Effector CD4-positive, alpha-beta T cell (primary cell): ENCODE measurements around the gene GLS2.
"Not testable (repeated sequence)": the region's sequence is repeated elsewhere in the genome, so short reads cannot be mapped to it uniquely, and the experiment has no call there.

Source experiments
- DNase-seq: peaks from one replicate; pipeline ENCODE4 v3.0.0-alpha.2; 2020

GLS2 gene

DNA sequence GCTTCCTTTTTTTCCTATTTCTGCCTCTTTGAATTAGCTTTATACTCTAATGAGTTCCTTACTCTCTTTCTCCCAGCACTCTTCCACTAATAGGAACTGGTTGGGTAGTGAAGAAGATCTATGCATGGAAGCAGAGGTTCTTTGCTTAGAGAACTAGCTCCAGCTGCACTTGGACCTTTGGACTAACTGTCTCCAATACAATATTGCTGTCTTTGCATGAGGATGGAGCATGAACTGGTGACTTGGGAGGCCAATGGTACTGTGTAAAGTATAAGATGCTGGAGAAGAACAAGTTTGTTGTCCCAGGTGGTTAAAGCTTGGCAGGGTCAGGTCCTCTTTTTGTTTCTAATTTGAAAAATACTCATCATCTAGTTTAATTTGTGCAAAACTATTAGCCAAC, 2.4 kb upstream of the GLS2 start:
- DNase-seq, result no peak

DNA sequence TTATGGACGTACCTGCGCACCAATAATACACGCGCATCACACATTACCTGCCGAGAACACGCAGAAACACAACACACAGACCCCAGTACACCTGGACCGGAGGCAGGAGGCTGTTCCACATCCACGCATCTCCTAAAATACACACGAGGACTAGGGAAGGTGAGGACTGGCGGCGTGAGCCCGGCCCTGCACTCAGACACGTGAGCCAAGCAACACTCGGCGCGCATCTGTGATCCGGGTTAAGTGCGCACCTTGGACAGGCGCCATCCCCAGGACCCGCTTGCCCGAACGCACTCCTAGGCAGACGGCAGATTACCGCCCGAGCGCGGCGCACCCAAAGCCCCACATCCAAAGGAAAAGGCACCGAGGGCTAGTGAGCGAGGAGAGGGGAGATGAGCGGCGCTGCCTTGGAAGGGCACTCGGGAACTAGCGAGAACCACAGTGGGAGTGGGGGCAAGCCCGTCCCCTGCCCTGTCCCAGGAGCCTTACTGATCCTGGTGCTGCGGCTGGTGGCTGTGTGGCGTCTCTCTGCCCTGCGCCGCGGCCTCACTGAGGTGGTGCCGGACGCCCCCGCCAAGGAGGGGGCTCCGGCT, 417 bp downstream of the GLS2 start:
- DNase-seq, result no peak

DNA sequence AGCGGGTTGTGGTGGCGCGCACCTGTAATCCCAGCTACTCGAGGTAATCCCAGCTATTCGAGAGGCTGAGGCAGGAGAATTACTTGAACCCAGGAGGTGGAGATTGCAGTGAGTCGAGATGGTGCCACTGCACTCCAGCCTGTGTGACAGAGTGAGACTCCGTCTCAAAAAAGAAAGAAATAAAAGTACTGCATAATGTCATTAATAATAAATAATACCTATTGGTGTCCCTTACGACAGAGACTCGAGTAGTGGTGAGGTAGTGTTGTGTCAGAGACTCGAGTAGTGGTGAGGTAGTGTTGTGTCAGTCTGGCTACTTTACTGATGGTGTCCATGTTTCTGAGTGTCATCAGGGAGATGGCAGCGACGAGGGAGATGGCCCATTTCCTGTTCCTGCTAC, 1.3 kb downstream of the GLS2 start:
- DNase-seq, result no peak

DNA sequence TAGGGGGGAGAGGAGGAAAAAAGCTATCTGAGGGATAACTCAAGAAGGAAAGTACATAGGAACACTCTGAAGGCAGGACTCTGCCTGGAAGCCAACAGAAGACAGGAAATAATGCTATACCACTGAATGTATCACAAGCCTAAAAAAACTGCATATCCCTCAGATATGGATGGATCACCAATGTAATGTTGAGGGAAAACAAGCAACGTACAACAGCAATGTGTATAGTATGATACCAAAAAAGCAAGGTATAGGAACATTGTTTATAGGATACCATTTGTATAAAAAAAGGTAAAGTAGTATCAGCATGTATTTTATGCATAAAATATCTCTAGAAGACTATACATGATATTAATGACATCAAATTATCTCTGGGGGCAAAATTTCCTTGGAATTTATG, 3.4 kb downstream of the GLS2 start:
- DNase-seq, result no peak

DNA sequence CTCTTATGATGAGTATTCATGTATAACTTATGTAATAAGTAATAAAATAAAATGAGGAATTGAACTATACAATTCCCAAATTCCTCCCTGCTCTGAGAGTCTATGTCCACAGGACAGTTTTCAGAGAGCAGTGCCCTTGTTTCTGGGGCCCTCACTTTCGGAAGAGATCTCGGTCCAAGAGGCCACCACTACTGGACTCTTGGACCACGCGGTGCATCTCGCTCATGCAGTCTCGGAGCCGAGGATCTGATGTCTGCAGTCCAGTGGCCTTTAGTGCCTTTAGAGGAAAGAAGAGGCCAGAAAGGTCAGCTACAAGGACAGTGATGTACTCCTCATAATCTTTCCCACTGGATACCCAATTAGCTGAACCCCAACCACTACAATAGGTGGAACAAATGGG, 8.3 kb downstream of the GLS2 start:
- DNase-seq, result no peak

DNA sequence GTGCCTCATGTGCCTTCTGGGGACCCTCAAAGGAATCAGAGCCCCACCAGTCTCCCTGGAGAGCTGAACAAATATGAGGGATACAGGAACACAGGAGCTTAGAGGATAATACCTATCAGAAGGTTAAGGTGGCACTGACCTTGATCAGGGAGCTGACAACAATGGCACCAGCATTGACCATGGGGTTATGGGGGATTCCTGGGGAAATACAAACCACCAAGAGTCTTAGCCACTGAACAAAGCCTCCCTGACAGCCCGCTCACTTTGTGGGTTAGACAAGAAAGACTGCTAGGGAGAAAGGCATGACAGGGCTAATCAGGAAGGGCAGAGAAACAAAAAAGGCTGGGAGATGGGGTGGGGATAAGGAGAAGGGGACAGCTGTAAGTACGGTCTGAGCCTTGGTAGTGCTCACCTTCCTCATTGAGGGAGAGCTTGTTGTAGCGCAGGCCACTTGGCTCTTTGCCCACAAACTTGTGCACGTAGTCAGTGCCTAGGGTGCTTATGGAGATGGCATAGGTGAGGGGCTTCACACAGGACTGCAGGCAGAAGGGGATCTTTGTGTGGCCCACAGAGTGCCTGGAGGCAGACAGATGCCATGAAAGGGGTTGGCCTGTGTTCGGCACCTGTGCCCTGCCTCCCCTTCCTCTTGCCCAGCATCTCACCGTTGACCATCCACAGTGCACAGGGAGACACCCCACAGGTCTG, 10.3 kb downstream of the GLS2 start:
- no peak for DNase-seq

DNA sequence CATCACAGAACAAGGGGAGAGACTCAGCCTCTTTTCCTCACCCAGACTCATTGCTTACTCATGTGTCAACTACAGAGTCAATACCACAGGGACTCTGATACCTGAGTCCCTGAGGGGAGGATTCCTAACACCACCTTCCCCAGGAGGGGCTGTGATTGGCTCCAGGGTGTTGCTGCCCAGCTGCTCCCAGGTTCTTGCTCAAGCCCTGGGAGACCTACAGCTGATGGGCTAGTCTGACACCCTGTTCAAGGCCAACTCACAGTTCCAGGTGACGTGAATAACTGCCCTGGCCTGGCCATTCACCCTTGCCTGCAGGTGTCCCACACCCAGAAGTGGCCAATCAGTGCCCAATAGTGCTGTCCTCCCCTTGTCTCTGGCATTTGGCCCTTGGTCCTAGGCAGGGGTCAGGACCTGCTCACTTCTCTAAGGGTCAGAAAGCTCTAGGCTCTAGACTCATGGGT, 11.0 kb downstream of the GLS2 start:
- no peak for DNase-seq

DNA sequence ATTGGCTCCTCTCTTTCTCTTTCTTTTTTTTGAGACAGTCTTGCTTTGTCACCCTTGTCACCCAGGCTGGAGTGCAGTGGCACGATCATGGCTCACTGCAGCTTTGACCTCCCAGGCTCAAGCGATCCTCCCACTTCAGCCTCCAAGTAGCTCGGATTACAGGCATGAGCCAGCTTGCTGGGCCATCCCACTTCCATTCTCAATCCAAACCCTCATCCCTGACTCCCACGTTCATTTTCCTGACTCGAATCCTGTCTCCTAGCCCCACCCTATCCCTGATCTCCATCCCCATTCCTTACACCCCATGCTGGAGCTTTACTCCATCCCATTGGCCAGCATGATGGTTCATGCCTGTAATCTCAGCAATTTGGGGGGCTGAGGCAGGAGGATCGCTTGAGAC, 11.8 kb downstream of the GLS2 start:
- DNase-seq, result no peak

DNA sequence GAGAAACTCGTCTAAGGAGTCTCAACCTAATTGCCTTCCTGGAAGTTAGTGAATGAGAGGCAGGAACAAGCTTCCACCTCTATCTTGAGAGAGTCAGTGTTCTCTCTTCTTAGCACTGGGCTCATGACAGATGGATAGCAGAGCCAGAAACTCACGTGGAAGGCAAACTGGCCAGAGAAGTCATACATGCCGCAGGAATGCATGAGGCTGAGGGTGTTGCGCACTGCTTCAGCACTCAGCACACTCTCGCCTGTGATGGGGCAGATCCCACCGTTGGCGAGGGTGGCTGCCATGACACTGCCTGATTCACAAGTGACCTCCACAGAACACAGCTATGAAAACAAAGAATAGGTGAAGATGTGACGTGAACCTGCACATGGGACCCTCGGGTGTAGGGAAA, 13.6 kb downstream of the GLS2 start:
- DNase-seq, result no peak

DNA sequence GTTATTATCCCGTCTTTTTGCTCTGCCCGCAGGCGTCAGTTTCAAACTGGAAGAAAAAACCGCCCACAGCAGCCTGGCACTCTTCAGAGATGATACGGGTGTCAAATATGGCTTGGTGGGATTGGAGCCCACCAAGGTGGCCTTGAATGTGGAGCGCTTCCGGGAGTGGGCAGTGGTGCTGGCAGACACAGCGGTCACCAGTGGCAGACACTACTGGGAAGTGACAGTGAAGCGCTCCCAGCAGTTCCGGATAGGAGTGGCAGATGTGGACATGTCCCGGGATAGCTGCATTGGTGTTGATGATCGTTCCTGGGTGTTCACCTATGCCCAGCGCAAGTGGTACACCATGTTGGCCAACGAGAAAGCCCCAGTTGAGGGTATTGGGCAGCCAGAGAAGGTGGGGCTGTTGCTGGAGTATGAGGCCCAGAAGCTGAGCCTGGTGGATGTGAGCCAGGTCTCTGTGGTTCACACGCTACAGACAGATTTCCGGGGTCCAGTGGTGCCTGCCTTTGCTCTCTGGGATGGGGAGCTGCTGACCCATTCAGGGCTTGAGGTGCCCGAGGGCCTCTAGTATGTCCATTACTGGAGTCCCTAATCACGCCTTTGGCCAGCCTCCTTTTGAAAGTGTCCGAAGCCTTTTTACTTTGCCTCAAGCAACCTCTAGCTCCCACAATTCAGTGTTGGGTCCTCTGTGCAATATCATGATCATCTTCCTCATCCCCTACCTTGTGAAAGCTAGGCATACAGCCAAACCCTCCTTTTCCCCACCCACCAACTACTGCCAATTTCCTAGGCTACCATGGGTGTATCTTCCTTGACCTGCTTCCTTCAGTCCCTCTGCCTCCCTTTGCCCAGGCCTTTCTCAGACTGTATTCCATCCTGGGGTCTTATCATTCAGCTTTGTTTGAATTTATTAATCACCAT, 18.7 kb downstream of the GLS2 start:
- DNase-seq, result no peak

DNA sequence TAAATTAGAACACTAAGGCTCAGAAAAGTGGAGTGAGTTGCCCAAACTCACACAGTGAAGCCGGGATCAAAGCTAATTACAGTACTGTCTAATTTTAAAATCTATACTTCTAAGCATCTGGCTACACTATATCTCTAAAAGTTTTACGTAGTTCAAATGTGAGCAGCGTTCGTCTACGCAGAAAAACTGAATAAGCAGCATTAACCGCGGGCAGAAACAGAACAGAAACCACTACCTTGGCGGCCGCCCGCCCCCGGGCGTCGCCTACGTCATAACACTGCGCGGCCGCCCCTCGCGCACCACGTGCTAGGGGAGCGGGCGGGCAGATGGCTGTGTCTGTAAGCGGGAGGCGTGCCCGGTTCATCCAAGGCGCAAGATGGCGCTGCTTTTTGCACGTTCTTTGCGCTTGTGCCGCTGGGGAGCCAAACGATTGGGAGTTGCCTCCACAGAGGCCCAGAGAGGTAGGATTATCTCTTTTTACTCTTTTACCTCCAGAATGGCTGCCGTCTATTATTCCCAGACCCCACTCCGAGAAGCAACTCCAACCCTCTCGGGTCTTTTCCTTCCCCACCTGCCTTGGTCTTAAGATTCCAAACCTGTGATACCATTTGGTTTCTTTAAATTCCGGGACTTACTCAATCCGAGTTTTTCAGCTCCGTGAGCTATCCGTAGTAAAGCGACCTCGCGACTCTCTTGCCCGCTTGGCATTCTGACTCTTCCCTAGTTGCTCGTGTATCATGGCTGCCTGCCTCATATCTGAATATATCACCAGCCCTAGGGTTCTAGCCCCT, 19.6 kb downstream of the GLS2 start, which contains the start of gene SPRYD4:
Gene SPRYD4, plus strand, starts transcription at position 363 of the 791 bp plus-strand sequence. Its CDS starts 14 bp downstream, at position 377.
- peak; percentile 91 for DNase-seq

DNA sequence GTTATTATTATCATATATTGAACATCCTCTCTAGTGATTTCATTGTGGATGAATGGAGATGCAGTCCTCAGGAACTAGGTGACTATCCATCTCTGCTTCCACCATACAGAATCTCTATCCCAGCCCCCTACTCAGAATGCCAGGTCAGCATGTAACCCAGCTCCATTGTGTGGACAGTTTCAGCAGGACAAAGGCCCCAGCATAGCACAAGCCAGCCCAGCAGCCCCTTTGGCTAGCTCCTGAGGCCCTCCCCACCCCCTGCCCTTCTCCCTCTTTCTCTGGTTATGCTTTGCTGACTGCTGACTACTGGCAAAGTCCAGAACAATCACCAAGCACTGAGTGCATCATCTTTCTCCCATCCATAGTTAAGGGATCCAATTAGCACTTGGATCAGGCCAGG, 25.4 kb downstream of the GLS2 start:
- no peak for DNase-seq

DNA sequence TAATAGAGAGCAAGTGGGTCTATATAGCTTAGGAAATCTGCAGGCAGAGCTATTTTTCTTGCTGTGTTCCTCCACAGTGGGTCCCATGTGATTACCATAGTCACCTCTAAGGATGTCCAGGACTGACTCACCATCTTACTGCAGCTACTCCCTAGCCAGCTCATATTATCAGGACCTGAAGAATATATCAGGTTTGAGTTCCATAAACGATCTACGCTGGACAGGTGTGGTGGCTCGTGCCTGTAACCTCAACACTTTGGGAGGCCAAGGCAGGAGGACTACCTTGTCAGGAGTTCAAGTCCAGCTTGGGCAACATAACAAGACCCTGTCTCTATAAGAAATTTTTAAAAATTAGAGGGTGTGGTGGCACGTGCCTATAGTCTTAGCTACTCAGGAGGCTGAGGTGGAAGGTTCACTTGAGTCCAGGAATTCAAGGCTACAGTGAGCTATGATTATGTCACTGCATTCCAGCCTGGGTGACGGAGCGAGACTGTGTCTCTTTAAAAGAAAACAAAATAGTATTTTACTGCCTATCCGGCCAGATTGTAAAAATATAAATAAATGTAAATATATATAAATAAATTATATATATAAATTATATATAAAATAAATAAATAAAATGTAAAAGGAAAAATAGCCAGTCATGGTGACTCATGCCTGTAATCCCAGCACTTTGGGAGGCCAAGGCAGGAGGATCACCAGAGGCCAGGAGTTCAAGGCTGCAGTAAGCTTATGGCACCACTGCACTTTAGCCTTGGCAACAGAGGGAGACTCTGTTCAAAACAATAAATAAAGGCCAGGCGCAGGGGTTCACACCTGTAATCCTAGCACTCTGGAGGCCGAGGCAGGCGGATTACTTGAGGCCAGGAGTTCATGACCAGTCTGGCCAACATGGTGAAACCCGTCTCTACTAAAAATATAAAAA, 26.5 kb downstream of the GLS2 start:
- no peak for DNase-seq

DNA sequence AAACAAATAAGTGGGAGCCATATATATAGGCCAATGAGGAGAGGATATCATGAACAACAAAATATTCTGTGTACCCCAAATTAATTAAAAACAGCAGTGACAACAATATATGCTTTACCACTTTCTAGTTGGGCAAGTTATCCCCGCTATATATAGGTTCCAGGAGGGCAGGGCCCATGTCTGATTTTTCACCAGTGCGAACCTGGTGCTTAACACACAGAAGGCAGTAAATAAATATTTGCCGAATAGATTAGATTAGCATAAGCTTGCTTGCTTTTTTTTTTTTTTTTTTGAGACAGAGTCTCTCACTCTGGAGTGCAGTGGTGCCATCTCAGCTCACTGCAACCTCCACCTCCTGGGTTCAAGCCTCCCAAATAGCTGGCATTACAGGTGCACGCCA, 30.1 kb downstream of the GLS2 start:
- no peak for DNase-seq

DNA sequence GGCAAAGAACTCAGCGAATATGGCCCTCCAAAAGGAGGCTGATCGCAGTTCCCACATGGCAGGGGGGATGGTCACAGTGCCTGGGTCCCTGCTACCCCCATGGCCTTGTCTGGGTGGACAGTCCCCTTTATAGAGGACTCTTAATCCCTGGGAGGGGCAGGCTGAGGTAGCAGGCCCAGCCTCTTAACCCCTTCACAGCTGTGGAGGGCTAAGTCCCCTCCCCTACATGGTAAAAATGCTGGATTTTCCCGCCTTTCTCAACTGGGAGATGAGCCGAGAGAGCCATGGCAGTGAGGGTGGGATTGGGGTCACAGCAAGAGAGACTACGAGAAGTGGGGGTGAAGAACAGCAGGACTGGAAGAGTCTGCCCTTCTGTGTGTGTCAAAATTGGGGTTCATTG, 33.4 kb downstream of the GLS2 start, which contains the start of gene MIP:
Gene MIP, minus strand, starts transcription at position 101 of the 400 bp plus-strand sequence. Its CDS starts 44 bp downstream, at position 57.
- no peak for DNase-seq

DNA sequence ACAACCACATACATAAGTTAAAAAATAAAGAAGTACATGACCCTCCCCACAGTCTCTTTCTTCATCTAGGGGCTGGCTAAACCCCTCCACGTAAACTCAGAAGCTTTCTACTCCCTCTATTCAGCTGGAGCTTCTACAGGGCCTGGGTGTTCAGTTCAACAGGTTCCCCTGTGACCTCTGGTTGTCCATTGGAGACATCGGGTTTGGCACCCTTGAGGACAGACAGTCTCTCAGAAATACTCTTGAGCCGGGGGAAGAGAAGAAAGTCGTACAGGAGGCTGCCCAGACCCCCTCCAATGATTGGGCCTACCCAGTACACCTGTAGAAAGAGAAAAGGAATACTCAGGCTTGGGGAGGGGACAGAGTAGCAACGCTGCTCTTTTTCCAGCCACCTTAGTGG, 36.8 kb downstream of the GLS2 start:
- no peak for DNase-seq

DNA sequence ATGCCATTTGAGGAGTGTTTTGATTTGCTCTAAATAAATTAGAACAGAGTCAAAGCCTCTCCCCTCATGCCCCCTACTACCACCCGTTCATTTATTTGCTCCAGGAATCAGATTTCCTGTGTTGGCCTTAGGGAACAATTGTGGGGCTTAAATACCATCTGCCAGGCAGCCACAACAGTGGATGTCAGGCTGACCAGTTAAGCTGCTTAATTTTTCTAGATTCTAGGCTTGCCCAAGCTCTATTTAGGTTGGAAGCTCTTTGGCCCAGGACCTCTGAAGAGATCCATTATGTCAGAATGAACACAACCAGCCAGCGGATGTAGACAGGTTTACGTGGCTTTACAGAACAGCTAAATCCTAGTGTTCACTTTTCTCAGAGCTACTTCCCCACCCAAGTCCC, 37.7 kb downstream of the GLS2 start:
- DNase-seq, result no peak

DNA sequence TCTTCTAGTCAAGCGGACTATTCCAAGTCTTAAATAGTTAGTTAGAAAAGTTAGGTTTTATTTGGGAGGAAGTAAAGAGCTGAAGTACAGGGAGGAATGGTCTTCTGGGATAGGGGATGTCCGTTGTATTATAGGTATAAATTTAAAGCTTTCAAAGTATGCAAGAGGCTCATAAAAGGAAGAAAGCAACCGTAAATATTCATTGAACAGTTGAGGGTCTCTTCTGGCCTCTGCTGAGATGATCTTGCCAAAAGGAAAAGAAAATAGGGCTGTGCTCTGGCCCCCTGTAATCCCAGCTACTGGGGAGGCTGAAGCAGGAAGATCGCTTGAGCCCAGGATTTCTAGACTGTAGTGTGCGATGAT, 38.4 kb downstream of the GLS2 start:
- DNase-seq, result no peak

DNA sequence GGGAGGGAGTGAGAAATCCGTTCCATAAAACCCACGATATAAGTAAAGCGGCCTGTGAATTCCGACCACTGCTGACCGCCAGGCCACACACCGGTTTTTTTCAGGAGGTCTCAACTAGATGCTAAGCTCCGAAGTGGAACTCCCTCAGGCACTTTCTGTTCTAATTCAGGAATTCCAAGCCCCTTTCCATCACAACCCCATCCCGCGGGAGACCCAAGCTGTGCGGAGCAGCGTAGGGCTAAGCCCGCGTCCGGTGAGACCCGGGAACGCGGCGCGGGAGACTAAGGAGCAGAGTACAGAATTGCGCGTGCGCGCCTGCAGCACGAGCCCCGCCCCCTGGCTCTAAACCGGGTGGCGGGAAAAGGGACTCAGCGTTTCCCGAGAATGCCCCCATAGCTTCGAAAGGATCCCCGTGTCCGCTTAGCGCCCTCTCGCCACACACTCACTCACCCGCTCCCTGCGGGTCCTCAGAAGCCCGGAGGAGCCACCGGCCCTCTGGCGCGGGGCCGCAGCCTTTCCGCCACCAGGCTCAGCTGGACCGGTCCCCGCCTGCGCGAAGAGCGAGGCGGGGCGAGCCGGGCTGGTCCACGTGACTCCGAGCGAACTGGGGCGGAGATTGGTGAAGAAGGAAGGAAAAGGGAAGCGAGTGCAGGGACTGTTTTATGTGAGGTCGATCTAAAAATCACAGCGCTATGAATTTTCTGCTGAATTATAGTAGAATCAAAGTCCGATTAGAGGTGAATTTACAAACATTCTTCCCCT, 38.9 kb downstream of the GLS2 start, which contains the start of gene TIMELESS:
Gene TIMELESS, minus strand, starts transcription at position 567 of the 762 bp plus-strand sequence. CDS start 15,256 bp downstream, outside the sequence.
- peak; percentile 76 for DNase-seq

DNA sequence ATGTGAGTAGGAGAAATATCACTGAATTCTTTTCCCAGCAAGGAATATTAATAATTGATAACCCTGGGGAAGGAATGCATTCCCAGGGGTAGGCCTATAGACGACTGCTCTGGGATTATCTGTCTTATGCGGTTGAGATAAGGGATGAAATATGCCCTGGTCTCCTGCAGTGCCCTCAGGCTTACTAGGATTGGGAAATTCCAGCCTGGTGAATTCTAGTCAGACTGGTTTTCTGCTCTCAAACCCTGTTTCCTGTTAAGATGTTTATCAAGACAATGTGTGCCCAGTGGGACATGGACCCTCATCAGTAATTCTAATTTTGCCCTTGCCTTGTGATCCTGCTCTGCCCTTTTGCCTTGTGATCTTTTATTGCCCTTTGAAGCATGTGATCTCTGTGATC, 44.8 kb downstream of the GLS2 start:
- DNase-seq, result not testable (repeated sequence)
